WERI-Rb-1 (cell line): Measurements from ENCODE around the gene RASGEF1B.
"Not testable (repeated sequence)": the region's sequence is repeated elsewhere in the genome, so short reads cannot be mapped to it uniquely, and the experiment has no call there.

Experiments
- DNase-seq: peaks from one replicate; pipeline ENCODE4 v3.0.0-alpha.2; 2020
- H3K27ac ChIP-seq: fragments of 250-450 bp; sonication (Bioruptor Pico); 2 replicates; pipeline ENCODE4 v1.5.1; 2020; ENCODE audit warnings: mild to moderate bottlenecking, moderate library complexity
- H3K27me3 ChIP-seq: fragments of 250-450 bp; sonication (Bioruptor Pico); 2 replicates; pipeline ENCODE4 v1.5.1; 2021; ENCODE audit warnings: mild to moderate bottlenecking, low read depth, moderate library complexity; ENCODE audit not compliant: insufficient read depth, severe bottlenecking
- H3K36me3 ChIP-seq: fragments of 250-450 bp; sonication (Bioruptor Pico); 2 replicates; pipeline ENCODE4 v1.5.1; 2020; ENCODE audit warnings: mild to moderate bottlenecking, moderate library complexity
- H3K4me3 ChIP-seq: 2 replicates; pipeline ENCODE4 v1.5.1; 2011; ENCODE audit warnings: low read depth, mild to moderate bottlenecking, control low read depth, low read length
- H3K9me3 ChIP-seq: fragments of 250-450 bp; sonication (Bioruptor Pico); 2 replicates; pipeline ENCODE4 v1.5.1; 2021; ENCODE audit warnings: mild to moderate bottlenecking, moderate library complexity; ENCODE audit not compliant: severe bottlenecking
- TF ChIP-seq, protein P1 (sequence below): IDR thresholded peaks from 2 replicates; pipeline ENCODE4 v1.5.1; 2011; ENCODE audit warnings: low read depth, mild to moderate bottlenecking, control low read depth, inconsistent platforms, low read length

RASGEF1B gene

DNA sequence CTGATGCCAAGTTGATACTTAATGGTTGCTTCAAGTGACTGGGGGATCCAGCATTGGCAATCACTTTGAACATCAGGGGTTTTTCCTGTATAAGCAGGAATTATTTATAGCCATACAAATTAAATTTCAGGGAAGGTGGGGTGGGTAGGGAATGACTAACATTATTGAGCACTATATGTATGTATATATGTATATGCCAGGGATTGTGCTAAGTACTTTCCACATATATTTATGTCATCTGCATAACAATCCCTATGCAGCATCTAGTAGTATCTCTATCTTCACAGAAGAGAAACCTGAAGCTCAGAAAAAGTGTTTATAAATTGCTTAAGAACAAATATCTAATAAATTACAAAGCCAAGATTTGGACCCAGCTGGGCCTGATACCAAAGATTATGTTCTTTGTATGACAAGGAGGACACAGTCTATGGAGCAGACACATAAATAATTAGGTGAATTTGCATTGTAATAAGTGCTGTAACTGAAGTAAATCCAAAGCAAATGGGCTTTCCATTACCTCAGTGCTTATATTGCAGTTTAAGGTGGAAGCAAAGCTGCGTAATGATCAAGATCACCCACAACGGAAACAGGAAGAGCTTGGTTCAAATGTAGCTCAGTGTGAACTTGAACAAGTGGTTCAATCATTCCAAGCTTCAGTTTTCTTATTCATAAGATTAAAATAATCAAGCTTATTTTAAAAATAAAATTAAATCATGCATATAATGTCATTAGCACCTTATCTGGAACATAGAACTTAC lies 18.9 kb upstream of the RASGEF1B start:
- Histone ChIP-seq H3K27ac (no peak overlapping the region), H3K36me3 (no peaks in the 10 kb centered on the region), H3K27me3 (no peaks in the 10 kb centered on the region), H3K4me3 (no peak overlapping the region), H3K9me3 (peaks cover 2% of the 10 kb centered on the region)
- TF ChIP-seq, protein P1, sequence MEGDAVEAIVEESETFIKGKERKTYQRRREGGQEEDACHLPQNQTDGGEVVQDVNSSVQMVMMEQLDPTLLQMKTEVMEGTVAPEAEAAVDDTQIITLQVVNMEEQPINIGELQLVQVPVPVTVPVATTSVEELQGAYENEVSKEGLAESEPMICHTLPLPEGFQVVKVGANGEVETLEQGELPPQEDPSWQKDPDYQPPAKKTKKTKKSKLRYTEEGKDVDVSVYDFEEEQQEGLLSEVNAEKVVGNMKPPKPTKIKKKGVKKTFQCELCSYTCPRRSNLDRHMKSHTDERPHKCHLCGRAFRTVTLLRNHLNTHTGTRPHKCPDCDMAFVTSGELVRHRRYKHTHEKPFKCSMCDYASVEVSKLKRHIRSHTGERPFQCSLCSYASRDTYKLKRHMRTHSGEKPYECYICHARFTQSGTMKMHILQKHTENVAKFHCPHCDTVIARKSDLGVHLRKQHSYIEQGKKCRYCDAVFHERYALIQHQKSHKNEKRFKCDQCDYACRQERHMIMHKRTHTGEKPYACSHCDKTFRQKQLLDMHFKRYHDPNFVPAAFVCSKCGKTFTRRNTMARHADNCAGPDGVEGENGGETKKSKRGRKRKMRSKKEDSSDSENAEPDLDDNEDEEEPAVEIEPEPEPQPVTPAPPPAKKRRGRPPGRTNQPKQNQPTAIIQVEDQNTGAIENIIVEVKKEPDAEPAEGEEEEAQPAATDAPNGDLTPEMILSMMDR, result no peak
- no peak for DNase-seq

DNA sequence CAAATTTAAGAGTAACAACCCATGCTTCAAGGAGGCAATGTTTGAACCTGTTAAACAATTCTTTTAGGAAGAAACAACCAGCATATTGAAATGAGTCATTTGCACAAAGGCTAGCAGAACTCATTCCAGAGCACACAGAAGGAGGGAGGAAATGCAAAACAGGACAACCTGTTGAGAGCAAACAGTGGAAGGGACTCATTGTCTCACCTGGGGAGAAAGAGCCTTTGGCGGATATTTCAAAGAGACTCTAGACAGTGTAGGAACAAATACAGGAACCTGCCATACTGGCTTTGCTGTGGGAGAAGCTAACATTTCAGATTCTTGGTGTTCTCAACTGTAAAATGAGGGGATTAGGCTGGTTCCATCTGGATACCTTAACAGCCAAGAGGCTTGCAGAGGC lies 14.8 kb upstream of the RASGEF1B start:
- no peak overlapping the region for H3K4me3 ChIP-seq
- no peaks in the 10 kb centered on the region for H3K36me3 ChIP-seq
- no peaks in the 10 kb centered on the region for H3K27me3 ChIP-seq
- H3K27ac ChIP-seq, result peak overlapping the region; percentile 45
- DNase-seq, result peak; percentile 36
- peaks cover 2% of the 10 kb centered on the region for H3K9me3 ChIP-seq
- TF ChIP-seq, protein P1, result no peak

DNA sequence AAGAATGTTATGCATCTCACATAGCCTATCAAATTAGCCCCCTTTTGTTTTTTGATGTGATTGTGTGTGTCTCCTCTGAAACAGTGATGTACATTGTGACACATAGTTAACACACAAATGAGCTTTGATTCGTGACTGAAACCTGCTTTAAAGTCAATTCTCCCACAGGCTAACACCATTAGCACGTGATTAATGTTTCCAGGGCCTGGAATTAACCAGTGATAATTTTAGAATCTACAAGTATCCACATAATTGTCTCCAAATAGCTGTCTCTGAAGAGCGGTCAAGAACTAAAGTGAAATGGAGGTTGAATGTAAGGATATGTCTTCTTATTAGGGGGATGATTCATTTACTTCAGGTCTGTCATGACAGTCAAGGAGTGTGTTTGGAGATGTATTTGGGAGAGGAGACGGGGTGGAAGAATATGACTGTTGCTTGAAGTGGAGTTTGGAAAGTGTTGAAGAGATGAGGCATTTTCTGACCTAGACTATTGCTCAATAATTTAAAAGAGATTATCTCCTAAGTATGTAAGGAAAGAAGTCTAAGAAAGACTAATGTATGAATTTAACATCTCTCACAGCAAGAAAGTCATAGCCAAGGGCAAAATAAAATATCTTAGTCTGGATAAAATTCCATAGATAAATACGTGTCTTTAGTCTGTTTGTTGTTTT lies 13.7 kb upstream of the RASGEF1B start:
- H3K9me3 ChIP-seq, result peaks cover 2% of the 10 kb centered on the region
- no peak overlapping the region for H3K4me3 ChIP-seq
- TF ChIP-seq, protein P1, result no peak
- H3K27me3 ChIP-seq, result no peaks in the 10 kb centered on the region
- no peaks in the 10 kb centered on the region for H3K36me3 ChIP-seq
- no peak for DNase-seq
- no peak overlapping the region for H3K27ac ChIP-seq

DNA sequence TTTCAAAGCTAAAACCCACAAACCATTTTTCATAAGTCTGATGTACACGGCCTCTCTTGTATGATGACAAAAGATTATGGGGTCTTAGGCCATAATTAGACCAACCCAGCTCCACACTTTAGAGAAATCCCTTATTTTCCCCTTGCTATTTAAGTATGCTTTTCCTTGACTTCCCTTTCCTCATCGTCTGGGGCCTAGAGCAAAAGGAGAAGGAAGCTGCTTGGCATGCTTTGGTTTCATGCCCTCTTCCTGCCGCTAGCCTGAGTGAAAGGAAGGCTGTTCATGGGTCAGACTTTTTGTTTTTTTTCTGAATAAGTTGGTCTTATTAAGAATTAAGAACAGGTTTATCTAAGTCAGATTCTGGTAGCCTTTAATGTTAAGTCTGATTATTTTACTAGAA lies 10.6 kb upstream of the RASGEF1B start:
- no peak overlapping the region for H3K27ac ChIP-seq
- H3K27me3 ChIP-seq, result no peaks in the 10 kb centered on the region
- H3K4me3 ChIP-seq, result no peak overlapping the region
- H3K9me3 ChIP-seq, result no peaks in the 10 kb centered on the region
- DNase-seq, result no peak
- TF ChIP-seq, protein P1, result no peak
- H3K36me3 ChIP-seq, result no peaks in the 10 kb centered on the region

DNA sequence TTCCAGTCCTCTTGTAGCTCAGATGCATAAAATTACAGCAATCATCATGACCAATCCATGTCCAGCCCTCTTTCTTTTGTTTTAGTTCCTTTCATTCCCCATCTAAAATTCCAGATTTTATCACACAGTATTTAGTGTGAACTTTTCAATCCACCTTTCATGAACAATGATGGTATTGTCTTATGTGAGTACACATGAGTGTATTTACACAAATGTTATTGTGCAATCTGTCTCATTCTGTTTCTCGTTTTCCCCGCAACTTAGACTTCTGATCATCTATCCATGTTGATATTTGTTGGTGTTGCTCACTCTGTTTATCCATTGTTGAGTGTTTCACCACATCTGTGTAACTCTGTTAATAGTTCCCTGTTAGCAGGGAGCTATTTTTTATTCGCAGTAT lies 9.4 kb upstream of the RASGEF1B start:
- TF ChIP-seq, protein P1, result no peak
- no peaks in the 10 kb centered on the region for H3K9me3 ChIP-seq
- H3K36me3 ChIP-seq, result no peaks in the 10 kb centered on the region
- no peak overlapping the region for H3K4me3 ChIP-seq
- H3K27ac ChIP-seq, result no peak overlapping the region
- DNase-seq, result no peak
- no peaks in the 10 kb centered on the region for H3K27me3 ChIP-seq

DNA sequence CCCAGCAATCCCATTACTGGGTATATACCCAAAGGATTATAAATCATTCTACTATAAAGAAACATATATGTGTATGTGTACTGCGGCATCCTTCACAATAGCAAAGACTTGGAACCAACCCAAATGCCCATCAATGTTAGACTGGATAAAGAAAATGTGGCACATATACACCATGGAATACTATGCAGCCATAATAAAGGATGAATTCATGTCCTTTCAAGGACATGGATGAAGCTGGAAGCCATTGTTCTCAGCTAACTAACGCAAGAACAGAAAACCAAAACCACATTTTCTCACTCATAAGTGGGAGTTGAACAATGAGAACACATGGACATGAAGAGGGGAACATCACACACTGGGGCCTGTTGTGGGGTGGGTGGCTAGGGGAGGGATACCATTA lies 7.9 kb upstream of the RASGEF1B start:
- not testable (repeated sequence) for H3K27ac ChIP-seq, H3K36me3 ChIP-seq, DNase-seq, H3K4me3 ChIP-seq, H3K9me3 ChIP-seq, H3K27me3 ChIP-seq

DNA sequence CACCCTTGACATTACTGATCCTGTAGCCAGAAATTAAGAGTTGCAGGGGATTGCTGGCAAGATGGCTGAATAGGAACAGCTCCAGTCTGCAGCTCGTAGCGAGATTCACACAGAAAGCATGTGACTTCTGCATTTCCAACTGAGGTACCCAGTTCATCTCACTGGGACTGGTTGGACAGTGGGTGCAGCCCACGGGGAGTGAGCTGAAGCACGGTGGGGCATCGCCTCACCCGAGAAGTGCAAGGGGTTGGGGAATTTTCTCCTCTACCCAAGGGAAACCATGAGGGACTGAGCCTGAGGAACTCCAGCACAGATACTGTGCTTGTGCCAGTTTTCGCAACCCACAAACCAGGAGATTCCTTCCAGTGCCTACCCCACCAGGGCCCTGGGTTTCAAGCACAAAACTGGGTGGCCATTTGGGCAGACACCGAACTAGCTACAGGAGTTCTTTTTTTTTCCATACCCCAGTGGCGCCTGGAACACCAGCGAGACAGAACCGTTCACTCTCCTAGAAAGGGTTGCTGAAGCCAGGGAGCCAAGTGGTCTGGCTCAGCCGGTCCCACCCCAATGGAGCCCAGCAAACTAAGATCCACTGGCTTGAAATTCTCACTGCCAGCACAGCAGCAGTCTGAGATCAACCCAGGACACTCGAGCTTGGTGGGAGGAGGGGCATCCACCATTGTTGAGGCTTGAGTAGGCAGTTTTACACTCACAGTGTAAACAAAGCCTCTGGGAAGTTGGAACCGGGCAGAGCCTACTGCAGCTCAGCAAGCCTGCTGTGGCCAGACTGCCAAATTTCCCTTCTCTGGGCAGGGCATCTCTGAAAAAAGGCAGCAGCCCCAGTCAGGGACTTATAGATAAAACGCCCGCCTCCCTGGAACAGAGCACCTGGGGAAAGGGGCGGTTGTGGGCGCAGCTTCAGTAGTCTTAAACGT lies 1.9 kb upstream of the RASGEF1B start:
- H3K9me3 ChIP-seq, H3K27ac ChIP-seq, H3K4me3 ChIP-seq, H3K27me3 ChIP-seq, DNase-seq: not testable (repeated sequence)
- peaks cover 26% of the 10 kb centered on the region for H3K36me3 ChIP-seq
